ENCODE results near the gene SNX25.

Gene SNX25

GRCh38 chr4:185259719-185260118 lies 50.3 kb downstream of the SNX25 start:
- DNase-seq (ENCODE audit: low read depth in 2 of 3, low spot score in 1 of 3) = no peak

- no peak for DNase-seq (ENCODE audit: low read depth in 2 of 3, low spot score in 1 of 3)
Measured at GRCh38 chr4:185261946-185262345, 52.5 kb downstream of the SNX25 start.

- no peak for DNase-seq (ENCODE audit: low read depth in 2 of 3, low spot score in 1 of 3)
Measured at GRCh38 chr4:185263419-185263818, 54.0 kb downstream of the SNX25 start.

- no peak for DNase-seq (ENCODE audit: low read depth in 2 of 3, low spot score in 1 of 3)
Measured at GRCh38 chr4:185265942-185266341, 56.5 kb downstream of the SNX25 start.

GRCh38 chr4:185269286-185269685 lies 59.9 kb downstream of the SNX25 start:
- DNase-seq (ENCODE audit: low read depth in 2 of 3, low spot score in 1 of 3) = no peak

- DNase-seq (ENCODE audit: low read depth in 2 of 3, low spot score in 1 of 3) = no peak
Measured at GRCh38 chr4:185270037-185270436, 60.6 kb downstream of the SNX25 start.

GRCh38 chr4:185270885-185271284 lies 61.5 kb downstream of the SNX25 start:
- DNase-seq (ENCODE audit: low read depth in 2 of 3, low spot score in 1 of 3) = no peak

GRCh38 chr4:185272245-185272644 lies 62.8 kb downstream of the SNX25 start:
- no peak for DNase-seq (ENCODE audit: low read depth in 2 of 3, low spot score in 1 of 3)

GRCh38 chr4:185275501-185275900 lies 66.1 kb downstream of the SNX25 start:
- no peak for DNase-seq (ENCODE audit: low read depth in 2 of 3, low spot score in 1 of 3)

GRCh38 chr4:185276036-185276435 lies 66.6 kb downstream of the SNX25 start:
- no peak for DNase-seq (ENCODE audit: low read depth in 2 of 3, low spot score in 1 of 3)

- DNase-seq (ENCODE audit: low read depth in 2 of 3, low spot score in 1 of 3) = no peak
Measured at GRCh38 chr4:185278716-185279115, 69.3 kb downstream of the SNX25 start.

- no peak for DNase-seq (ENCODE audit: low read depth in 2 of 3, low spot score in 1 of 3)
Measured at GRCh38 chr4:185280608-185281007, 71.2 kb downstream of the SNX25 start.

GRCh38 chr4:185282968-185283367 lies 73.6 kb downstream of the SNX25 start:
- no peak for DNase-seq (ENCODE audit: low read depth in 2 of 3, low spot score in 1 of 3)

GRCh38 chr4:185283723-185284122 lies 74.3 kb downstream of the SNX25 start:
- DNase-seq (ENCODE audit: low read depth in 2 of 3, low spot score in 1 of 3) = no peak

GRCh38 chr4:185285632-185286393 lies 76.4 kb downstream of the SNX25 start:
- no peak for DNase-seq (ENCODE audit: low read depth in 2 of 3, low spot score in 1 of 3)

GRCh38 chr4:185286571-185286970 lies 77.2 kb downstream of the SNX25 start:
- no peak for DNase-seq (ENCODE audit: low read depth in 2 of 3, low spot score in 1 of 3)

- DNase-seq (ENCODE audit: low read depth in 2 of 3, low spot score in 1 of 3) = no peak
Measured at GRCh38 chr4:185287031-185287430, 77.6 kb downstream of the SNX25 start.

GRCh38 chr4:185290018-185290607 lies 80.7 kb downstream of the SNX25 start:
- DNase-seq (ENCODE audit: low read depth in 2 of 3, low spot score in 1 of 3) = no peak

GRCh38 chr4:185290656-185291055 lies 81.3 kb downstream of the SNX25 start:
- DNase-seq (ENCODE audit: low read depth in 2 of 3, low spot score in 1 of 3) = no peak

- no peak for DNase-seq (ENCODE audit: low read depth in 2 of 3, low spot score in 1 of 3)
Measured at GRCh38 chr4:185293202-185293601, 83.8 kb downstream of the SNX25 start.

GRCh38 chr4:185296665-185297460 lies 87.5 kb downstream of the SNX25 start:
- no peak for DNase-seq (ENCODE audit: low read depth in 2 of 3, low spot score in 1 of 3)

Data from stimulated activated CD4-positive, alpha-beta T cell treated with anti-CD3 and anti-CD28 coated beads, Interleukin-12 subunit alpha, Interleukin-12 subunit beta, amount 100 ng/mL, for 48 hours (primary cell).